Stimulated activated CD4-positive, alpha-beta T cell treated with anti-CD3 and anti-CD28 coated beads, TNF-alpha, amount 100 ng/mL, for 1 hour (primary cell): ENCODE data around the gene WDR1.
"Not testable (repeated sequence)": the region's sequence is repeated elsewhere in the genome, so short reads cannot be mapped to it uniquely, and the experiment has no call there.

Source experiments
- DNase-seq, 3 donors: peaks; one replicate each; pipeline ENCODE4 v3.0.0-alpha.2; 2020; ENCODE audit warnings: low read depth in 3 of 3, low spot score in 1 of 3

Gene WDR1

GRCh38 chr4:10131202-10131601 is 14.6 kb upstream of the WDR1 start:
- no peak for DNase-seq

DNA sequence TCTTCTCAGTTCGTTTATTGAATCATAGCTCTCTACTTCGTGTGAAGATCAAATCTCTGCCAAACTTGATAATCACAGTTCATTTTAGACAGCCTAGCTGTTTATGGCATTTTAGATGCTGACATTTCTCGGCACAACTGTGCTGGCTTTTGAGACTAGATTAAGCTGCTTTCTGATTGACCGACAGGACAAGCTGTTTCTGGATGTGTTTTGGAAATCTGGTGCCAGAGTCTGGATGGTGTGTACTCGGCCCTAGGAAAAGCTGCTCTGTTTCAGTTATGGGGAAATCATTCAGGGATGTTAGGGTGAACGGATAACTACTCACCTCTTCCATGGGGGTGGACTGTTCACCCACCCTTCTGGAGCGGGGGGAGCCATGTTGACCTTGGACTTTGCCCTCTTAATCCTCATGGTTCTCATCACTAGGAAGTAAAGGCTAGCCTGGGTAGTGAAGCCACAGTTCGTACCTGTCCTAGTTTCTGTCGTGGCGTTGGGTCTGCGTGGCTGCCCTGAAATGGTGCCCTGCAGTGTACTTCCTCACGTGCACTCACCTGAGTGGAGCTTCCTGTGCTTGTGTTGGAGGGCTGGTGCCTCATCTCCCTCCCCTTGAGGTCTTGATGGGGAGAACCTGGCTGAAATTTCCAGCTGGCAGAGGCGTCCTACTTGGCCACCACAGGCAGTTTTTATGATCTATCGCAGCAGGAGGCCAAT is 13.7 kb upstream of the WDR1 start:
- no peak for DNase-seq

- DNase-seq: no peak
Measured at GRCh38 chr4:10129196-10130177, 12.9 kb upstream of the WDR1 start.

DNA sequence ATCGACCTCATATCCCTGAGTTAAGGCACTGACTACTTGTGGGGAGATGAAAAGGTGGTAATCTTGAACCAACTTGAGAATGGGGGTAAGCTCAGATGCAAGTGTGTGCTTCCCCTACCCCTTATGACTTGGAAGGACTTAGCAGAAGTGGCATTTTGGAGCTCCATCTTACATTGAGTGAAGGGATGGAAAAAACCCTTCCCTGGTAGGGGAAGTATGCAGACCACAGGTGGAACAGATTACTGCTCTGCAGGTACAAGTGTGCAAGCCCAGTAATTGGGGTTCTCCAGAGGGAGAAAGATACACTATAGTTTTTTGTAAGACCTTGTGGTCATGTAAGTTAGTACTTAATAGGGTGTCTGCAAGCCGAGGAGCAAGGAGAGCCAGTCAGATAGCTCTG is 12.2 kb upstream of the WDR1 start:
- no peak for DNase-seq

- not testable (repeated sequence) for DNase-seq
Measured at GRCh38 chr4:10127531-10127930, 10.9 kb upstream of the WDR1 start.

DNA sequence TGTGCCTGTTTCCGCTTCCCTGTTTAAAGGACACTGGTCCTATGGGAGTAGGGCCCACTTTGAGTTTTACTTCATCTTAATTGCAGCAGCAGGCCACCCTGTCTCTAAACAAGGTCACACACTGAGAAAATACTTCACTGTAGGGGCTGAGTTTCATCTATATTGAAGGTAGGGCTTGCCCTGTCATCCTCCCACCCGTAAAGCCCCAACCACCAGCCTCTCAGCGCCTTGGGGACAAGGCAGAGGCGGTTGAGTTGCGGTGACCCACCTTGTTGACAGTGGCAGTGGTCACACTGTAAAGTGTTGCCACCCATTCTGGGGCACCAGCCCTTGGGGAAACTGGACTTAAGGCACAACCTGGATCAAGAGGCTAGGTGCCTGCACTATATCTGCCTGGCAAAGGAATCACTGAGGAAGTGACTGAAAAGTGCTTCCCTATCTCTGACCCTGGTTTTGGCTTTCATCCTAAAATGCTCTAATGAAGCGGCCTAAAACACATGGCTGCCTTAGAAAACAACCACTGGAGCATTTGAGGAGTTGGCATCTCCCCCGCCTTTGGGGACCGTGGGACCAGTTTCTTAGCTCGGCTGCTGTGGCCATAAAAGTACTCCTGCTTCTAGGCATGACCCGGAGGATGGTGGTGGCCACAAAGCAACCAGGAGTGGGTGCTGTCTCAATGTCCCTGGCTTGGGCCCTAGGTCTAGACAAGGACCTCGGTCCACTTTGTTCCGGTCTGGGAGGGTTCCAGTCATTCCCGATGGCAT is 7.8 kb upstream of the WDR1 start:
- DNase-seq: no peak

DNA sequence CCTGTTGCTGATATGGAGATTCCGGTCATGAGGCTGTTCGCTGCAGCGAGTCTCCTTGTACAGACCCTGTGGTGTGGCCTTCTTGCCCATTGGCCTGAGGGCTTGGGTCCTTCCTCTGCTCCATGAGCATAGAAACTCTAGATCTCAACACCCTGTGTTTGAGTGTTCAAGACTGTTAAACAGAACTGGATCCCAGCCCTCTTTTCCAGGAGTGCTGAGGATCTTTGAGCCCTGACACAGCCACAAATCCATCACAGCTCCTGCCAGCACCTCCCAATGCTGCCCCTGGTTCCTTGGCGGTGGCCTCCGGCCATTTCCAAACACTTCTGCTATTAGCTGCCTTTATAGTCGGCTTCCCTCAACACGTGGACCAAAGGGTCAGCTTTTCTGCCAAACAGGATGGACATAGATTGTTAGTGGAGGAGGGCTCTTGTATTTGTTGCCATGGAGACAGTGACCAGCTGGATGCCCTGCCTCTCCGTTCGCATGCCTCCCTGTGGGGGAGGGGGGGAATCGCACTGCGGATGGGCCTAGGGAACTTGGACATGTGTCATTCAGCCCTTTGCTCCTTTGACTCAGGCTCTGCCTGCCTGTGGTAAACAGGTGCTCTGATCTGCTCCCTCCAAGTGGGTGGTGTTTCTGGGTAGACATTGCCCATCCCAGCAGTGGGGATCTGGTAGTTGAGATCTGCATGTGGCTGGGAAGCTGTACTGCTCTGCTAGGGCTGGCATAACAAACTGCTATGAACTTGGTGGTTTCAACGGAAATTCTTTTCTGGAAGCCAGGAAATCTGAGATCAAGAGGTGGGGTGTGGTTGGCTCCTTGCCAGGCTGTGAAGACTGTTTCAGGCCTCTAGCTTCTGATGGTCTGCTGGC is 6.9 kb upstream of the WDR1 start:
- no peak for DNase-seq

DNA sequence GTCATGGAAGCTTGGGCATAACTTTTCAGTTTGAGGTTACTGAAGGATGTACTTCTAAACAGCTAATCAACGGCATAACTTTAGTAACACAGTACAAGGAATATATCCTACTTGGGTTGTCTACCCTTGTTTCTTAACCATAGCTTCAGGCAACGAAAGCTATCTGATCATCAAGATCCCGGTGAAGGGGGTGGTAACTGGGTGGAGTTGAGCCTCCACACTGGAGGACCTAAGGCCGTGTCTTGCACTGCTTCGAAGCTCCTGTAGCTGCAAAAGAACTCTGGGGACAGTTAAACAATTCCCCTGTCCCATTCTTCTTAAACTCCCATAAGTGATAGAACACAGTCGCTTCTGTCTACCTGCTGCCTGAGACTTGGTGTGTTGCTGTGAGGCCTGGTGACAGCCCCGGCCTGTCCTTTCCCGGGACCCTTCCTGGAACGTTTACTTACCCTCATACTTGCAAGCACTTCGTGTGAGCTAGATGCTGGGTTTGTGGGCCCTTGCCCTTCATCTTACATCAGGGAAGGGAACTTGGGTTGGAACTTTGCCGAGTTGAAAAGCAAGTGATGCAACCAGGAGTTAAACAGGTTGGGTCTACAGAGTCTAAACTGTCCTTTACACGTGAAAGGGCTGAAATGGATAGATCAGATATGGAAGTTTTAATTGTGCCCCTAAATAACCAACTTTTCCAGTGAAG is 5.8 kb upstream of the WDR1 start:
- DNase-seq: no peak

DNA sequence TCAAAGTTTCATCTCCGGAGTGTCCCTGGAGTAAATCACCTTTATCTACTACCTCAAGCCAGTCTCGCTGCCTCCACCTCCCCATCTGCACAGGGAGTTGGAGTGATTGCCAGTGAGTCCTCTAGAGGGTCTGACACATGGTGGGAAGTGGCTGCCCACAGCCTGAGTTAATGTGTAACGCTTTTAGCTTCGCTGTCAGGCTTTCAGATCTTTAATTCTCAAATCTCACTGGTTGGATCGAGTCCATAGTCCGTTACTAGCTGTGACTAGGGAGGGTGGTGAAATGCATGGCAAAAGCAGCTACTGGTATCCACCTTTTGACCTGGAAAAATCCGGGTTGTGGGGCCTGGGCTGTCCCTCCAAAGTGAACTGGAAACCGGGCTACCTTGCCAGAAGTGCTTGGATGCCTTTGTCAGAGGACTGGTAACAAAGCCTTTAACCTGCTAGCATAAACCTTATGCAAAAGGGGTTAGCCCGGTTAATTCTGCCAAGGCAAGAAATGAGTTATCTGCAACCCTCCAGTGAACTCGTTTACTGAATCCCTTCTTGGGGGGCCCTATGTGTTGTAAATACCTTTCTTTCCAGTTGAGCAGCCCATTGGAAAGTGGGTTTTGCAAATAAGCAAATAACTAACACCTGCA is 5.1 kb upstream of the WDR1 start:
- DNase-seq: no peak

DNA sequence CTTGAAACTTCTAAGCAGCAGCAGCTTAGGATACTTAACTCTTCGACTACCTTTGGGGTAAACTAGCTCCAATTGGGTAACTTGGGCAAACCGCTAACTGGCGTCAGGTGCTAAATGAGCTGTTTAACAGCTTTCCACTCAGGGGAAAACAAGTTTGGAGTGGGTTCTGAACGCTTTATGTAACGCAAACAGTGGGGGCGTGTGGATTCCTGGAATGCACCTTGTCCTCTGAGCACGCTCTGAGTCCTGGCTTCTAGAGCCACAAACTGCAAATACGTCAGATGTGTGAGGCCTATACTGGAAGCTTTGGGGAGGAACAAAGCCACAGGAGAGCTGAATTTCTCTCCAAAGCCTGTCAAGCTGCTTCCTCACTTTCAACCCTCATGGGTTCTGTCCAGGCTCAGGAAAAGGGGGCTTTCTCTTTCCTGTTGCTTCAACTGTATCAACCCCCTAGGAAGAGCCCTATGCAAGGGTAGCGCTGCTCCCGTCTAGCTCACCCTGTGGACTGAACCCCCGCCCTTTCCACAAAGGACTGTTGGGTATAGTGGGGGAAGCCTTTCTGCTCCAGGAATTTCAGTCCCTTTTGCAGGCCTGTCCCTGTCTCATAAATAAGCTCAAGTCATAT is 4.5 kb upstream of the WDR1 start:
- no peak for DNase-seq

GRCh38 chr4:10119773-10120172 is 3.2 kb upstream of the WDR1 start:
- DNase-seq: no peak

DNA sequence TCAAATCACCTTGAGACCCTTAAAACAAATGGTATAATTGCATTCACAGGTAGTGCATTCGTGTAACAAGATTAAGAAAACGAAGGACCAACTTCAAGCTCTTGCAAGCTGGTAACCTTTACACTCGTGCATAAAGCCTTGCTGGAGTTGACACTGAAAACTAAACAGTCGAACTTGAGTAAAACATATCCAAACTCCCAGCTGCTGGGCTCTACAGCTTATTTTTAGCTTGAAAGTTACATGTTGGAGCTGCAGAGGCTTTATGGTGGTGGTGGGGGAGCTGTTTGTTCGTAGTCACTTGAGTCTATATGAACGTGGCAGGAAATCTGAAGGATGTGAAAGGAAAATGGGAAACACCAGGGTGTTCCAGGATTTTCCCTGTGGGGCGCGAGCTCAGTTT is 2.7 kb upstream of the WDR1 start:
- DNase-seq: no peak

DNA sequence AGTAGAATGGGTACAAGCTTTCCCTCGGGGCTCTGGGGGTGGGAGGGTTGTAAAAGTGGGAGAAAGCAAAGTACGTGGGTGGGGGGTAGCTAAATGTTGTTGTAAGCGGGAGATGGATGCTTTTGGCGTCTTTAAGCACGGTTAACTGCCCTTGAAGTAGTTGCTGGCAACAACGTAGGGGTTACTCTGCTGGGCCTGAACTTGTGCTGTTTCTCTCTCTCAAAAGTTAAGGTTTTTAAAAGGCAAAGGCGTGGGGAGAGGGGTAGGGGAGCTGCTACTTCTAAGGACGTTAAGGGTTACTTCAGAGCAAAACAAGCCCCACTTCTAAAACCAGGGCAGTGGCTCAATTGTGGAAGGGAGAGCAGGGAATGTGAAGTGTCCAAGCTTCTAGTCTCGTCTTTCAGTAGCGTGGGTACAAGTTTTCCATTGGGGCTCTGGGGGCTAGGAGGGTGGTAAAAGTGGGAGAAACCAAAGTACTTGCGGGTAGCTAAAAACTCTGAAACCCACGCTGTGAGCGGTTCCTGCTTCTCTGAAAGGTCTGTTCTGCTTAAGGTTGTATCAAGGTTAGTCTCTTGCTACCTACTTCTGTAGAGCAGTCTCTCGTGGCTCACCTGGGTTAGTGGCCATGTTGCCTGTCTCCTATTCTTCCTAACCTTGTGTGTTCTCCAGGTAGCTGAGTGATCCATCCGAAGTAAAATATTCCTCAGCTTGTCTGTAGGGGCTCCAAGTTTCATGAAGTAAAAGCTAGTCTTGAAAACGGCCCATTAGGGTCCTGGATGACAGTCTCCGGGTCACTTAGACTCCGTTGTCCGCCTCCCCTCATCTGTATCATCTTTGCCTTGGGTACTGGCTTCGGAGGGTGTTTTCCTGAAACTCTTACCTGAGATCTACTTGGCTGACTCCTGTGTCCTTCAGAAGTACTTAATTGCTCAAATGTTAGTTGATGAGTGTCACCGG is 1.7 kb upstream of the WDR1 start:
- DNase-seq: no peak

DNA sequence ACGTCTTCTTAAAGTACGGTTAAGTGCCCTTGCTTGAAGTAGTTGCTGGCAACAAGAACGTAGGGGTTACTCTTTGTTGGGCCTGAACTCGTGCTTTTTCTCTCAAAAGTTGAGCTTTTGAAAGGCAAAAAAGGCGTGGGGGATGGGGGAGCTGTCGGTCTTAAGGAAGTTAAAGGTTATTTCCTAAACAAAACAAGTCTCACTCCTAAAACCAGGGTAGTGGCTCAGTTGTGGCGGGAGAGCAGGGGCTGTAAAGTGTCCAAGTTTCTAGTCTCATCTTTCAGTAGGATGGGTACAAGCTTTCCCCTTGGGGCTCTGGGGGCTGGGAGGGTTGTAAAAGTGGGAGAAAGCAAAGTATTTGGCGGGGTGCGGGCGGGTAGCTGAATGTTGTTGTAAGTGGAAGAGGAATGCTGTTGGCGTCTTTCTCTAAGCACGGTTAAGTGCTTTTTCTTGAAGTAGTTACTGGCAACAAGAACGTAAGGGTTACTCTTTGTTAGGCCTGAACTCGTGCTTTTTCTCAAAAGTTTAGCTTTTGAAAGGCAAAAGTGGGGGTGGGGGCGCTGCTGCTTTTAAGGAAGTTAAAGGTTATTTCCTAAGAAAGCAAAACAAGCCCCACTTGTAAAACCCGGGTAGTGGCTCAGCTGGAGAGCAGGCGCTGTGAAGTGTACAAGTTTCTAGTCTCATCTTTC is 904 bp upstream of the WDR1 start:
- no peak for DNase-seq

DNA sequence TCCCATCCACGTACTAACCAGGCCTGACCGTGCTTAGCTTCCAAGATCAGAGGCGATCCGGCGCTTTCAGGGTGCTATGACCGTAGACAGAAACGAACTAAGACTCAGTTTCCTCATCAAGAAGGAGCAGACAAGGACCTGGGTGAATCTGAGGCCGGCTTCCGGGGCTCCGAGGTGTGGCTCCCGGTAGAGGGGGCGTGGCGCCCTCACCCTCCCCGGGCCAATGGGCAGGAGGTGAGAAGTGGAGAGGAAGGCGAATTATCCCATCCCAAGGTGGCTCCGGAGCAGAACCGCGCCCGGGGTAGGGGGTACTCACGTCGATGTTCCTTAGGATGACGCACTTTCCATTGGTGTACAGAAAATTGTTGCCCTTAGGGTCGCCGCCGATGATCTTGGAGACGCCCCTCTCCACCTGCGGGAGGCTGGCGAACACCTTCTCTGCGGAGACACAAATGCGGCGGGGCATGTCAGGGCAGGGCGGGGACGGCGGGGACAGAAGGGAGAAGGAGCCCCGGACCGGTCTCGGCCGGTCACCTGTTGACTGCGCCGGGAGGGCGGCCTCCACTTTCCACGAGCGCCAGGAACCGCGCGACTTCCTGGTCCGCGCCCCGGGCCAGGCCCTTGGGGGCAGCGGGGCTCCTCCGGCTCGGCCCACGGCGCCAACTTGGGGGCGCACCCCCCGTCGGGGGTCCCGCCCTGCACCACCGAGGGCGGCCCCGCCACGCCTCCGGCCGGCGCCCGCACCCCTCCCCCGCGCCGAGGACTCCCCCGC is 616 bp downstream of the WDR1 start:
- DNase-seq: peak in 2 of 3 donors; percentile 47 to 53

DNA sequence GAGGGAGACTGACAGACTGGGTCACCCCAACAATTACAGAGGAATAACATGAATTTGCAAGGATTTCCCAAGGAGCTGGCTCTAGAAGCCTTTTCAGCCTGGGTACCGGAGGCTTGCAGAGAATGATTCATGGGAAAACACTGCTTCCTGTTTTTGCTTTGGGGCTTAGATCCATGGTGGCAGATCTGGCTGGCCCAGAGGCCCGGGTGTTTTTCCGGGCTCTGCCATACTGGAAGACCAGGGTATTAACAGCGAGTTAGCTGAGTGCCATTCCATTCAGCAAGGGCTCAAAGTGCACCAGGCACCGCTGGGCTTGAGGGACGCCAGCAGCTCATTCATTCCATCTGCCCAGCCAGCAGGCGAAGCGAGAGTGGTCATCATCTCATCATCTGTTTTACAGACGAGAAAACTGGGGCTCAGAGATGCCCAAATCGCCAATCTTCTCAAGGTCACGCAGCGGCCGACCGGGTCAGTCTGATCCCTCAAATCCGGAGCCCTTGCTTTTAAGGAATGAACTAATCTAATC is 1.3 kb downstream of the WDR1 start:
- no peak for DNase-seq
